Measurements from ENCODE around the gene PHLPP1.

PHLPP1 gene

GRCh38 chr18:62751341-62751821 lies 36.0 kb downstream of the PHLPP1 start:
- no peaks in the 10 kb centered on the region for H3K9me3 ChIP-seq (replicated peaks; ENCODE audit: insufficient read depth, low read length)
- H3K79me2 ChIP-seq (ENCODE audit: low read length) = 0 out of 2 replicates have a peak, but pooled peaks cover 3% of the 10 kb centered on the region
- no peak overlapping the region for H3K4me2 ChIP-seq (ENCODE audit: low read depth, low read length)
- no peaks in the 10 kb centered on the region for H3K9me2 ChIP-seq (replicated peaks; ENCODE audit: insufficient read depth, low read length)
- no peaks in the 10 kb centered on the region for H3K4me1 ChIP-seq (ENCODE audit: low read length)
- no peaks in the 10 kb centered on the region for H3K36me3 ChIP-seq (replicated peaks; ENCODE audit: insufficient read depth, low read length)
- H3K9ac ChIP-seq (ENCODE audit: low read length) = no peak overlapping the region
- H3K27ac ChIP-seq (ENCODE audit: low read length) = no peak overlapping the region
- no peak overlapping the region for H3K4me3 ChIP-seq (ENCODE audit: low read length)
- no peak for TF ChIP-seq EZH2 (optimal IDR thresholded peaks at IDR 0.05; ENCODE audit: low read depth, low read length)
- TF ChIP-seq, protein P1, sequence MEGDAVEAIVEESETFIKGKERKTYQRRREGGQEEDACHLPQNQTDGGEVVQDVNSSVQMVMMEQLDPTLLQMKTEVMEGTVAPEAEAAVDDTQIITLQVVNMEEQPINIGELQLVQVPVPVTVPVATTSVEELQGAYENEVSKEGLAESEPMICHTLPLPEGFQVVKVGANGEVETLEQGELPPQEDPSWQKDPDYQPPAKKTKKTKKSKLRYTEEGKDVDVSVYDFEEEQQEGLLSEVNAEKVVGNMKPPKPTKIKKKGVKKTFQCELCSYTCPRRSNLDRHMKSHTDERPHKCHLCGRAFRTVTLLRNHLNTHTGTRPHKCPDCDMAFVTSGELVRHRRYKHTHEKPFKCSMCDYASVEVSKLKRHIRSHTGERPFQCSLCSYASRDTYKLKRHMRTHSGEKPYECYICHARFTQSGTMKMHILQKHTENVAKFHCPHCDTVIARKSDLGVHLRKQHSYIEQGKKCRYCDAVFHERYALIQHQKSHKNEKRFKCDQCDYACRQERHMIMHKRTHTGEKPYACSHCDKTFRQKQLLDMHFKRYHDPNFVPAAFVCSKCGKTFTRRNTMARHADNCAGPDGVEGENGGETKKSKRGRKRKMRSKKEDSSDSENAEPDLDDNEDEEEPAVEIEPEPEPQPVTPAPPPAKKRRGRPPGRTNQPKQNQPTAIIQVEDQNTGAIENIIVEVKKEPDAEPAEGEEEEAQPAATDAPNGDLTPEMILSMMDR (IDR thresholded peaks at IDR 0.05; ENCODE audit: low read length) = no peak
- H3F3A ChIP-seq (ENCODE audit: insufficient read depth, low read length) = no peaks in the 10 kb centered on the region
- H4K20me1 ChIP-seq (ENCODE audit: insufficient read depth, low read length) = no peaks in the 10 kb centered on the region
- no peak for DNase-seq
- no peak overlapping the region for H2AFZ ChIP-seq (ENCODE audit: low read length)
- no peaks in the 10 kb centered on the region for H3K27me3 ChIP-seq (replicated peaks; ENCODE audit: insufficient read depth, low read length)

DNA sequence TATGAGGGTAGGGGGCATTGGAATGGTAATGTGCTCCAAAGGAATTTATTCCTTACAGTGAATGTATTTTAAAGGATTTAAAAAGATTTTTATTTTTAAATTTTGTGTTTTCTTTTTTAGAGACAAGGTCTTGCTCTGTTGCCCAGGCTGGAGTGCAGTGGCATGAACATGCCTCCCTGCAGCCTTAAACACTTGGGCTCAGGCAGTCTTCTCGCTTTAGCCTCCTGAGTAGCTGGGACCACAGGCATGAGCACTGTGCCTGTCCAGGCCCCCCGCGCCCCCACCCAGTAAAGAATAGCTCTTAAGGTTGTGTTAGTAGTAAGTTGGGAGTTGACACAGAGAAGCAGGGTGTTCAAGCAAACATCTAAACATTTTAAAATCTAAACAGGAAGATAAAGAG lies 36.6 kb downstream of the PHLPP1 start:
- no peaks in the 10 kb centered on the region for H3K27me3 ChIP-seq (replicated peaks; ENCODE audit: insufficient read depth, low read length)
- no peak for DNase-seq
- H3K4me1 ChIP-seq (ENCODE audit: low read length) = no peaks in the 10 kb centered on the region
- TF ChIP-seq EZH2 (optimal IDR thresholded peaks at IDR 0.05; ENCODE audit: low read depth, low read length) (no peak), EZH2phosphoT487 (IDR thresholded peaks at IDR 0.05; ENCODE audit: low read length) (no peak)
- TF ChIP-seq, protein P1 (IDR thresholded peaks at IDR 0.05; ENCODE audit: low read length) = no peak
- no peaks in the 10 kb centered on the region for H3F3A ChIP-seq (ENCODE audit: insufficient read depth, low read length)
- no peak overlapping the region for H3K9ac ChIP-seq (ENCODE audit: low read length)
- no peaks in the 10 kb centered on the region for H3K9me3 ChIP-seq (replicated peaks; ENCODE audit: insufficient read depth, low read length)
- H3K36me3 ChIP-seq (replicated peaks; ENCODE audit: insufficient read depth, low read length) = no peaks in the 10 kb centered on the region
- H3K27ac ChIP-seq (ENCODE audit: low read length) = no peak overlapping the region
- no peak overlapping the region for H2AFZ ChIP-seq (ENCODE audit: low read length)
- H3K9me2 ChIP-seq (replicated peaks; ENCODE audit: insufficient read depth, low read length) = no peaks in the 10 kb centered on the region
- H3K4me2 ChIP-seq (ENCODE audit: low read depth, low read length) = no peak overlapping the region
- no peak overlapping the region for H3K4me3 ChIP-seq (ENCODE audit: low read length)
- no peaks in the 10 kb centered on the region for H4K20me1 ChIP-seq (ENCODE audit: insufficient read depth, low read length)
- 0 out of 2 replicates have a peak, but pooled peaks cover 3% of the 10 kb centered on the region for H3K79me2 ChIP-seq (ENCODE audit: low read length)

- Histone ChIP-seq H2AFZ (ENCODE audit: low read length) (no peak overlapping the region), H3K9me3 (replicated peaks; ENCODE audit: insufficient read depth, low read length) (no peaks in the 10 kb centered on the region), H3K4me2 (ENCODE audit: low read depth, low read length) (no peak overlapping the region), H3K9ac (ENCODE audit: low read length) (no peak overlapping the region), H3K79me2 (ENCODE audit: low read length) (0 out of 2 replicates have a peak, but pooled peaks cover 3% of the 10 kb centered on the region), H3K9me2 (replicated peaks; ENCODE audit: insufficient read depth, low read length) (no peaks in the 10 kb centered on the region), H3K4me3 (ENCODE audit: low read length) (no peak overlapping the region), H3K27me3 (replicated peaks; ENCODE audit: insufficient read depth, low read length) (no peaks in the 10 kb centered on the region), H4K20me1 (ENCODE audit: insufficient read depth, low read length) (no peaks in the 10 kb centered on the region), H3K36me3 (replicated peaks; ENCODE audit: insufficient read depth, low read length) (no peaks in the 10 kb centered on the region), H3K27ac (ENCODE audit: low read length) (no peak overlapping the region), H3K4me1 (ENCODE audit: low read length) (no peaks in the 10 kb centered on the region), H3F3A (ENCODE audit: insufficient read depth, low read length) (no peaks in the 10 kb centered on the region)
- TF ChIP-seq, protein P1 (IDR thresholded peaks at IDR 0.05; ENCODE audit: low read length) = no peak
- TF ChIP-seq EZH2 (optimal IDR thresholded peaks at IDR 0.05; ENCODE audit: low read depth, low read length) = no peak
- TF ChIP-seq EZH2phosphoT487 (IDR thresholded peaks at IDR 0.05; ENCODE audit: low read length) = no peak
- DNase-seq = no peak
Measured at GRCh38 chr18:62754026-62754425, 38.7 kb downstream of the PHLPP1 start.
